Gastrocnemius medialis (tissue), 4 donors: Measurements from ENCODE around the gene BCL11B.

Source experiments
- CTCF ChIP-seq, 5 experiments: fragments of 450-650 bp in 3 of 5; fragments of 200-600 bp in 2 of 5; sonication (generic) in 2 of 5; IDR thresholded peaks in 4 of 5; conservative IDR thresholded peaks in 1 of 5; 1 replicate in 4 of 5; 2 replicates in 1 of 5; pipeline ENCODE4 v1.5.1; 2016 to 2019; ENCODE audit warnings: antibody characterized with exemption in 5 of 5, mild to moderate bottlenecking in 3 of 5, moderate library complexity in 3 of 5
- POLR2A ChIP-seq, 2 donors: fragments of 450-650 bp; IDR thresholded peaks; one replicate each; pipeline ENCODE4 v1.6.1; 2017; ENCODE audit warnings: antibody characterized with exemption in 2 of 2, mild to moderate bottlenecking in 2 of 2, moderate library complexity in 2 of 2

GRCh38 chr14:99286761-99287160 is 14.8 kb upstream of the BCL11B start:
- TF ChIP-seq CTCF (IDR thresholded peaks at IDR 0.05 in 4 of 5, conservative IDR thresholded peaks at IDR 0.05 in 1 of 5) (no peak), POLR2A (IDR thresholded peaks at IDR 0.05) (no peak)
